ENCODE data around the gene SRSF5. TPM values are rescaled to one million over a fixed set of nuclear protein-coding genes. Genes with fewer than 3 reads are reported as not detected.
"Not testable (repeated sequence)": the region's sequence is repeated elsewhere in the genome, so short reads cannot be mapped to it uniquely, and the experiment has no call there.

SRSF5 gene
- total RNA-seq, 1 donor from 2014 or later: 156 TPM

DNA sequence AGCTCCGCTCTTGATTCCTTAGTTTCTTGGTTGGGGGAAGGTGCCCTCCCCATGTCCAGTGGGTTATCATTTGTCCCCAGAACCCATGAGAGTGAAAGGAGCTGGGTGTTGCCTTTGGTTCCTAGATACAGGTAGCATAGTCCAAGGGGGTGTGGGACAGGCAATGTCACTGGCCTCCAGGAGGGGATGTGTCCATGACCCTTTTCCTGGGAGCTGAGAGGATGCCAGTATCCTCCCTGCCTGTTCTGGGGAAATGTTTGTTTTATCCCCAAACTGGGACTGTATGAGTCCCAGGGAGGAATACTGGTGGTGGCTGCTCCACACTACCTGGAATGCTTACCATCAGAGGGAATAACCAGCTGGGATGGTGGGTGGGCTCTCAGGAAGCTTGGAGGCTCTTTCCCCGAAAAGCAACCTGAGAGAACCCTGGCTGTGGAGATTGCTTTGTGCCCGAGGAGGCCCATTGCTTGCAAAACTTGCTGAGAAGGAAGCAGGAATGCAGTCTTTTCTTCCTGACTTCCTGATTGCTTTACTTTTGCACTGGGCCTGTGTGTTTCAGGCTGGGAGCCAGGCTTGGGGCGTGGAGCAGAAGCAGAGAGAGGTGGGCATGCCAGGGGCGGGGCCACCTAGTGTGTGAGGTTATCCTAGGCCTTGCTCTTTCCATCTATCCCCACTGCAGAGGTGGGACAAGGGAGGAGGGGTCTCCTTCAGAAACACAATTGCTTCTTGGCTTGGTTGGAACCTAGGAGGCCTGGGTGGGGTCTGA lies 30.8 kb downstream of the SRSF5 start:
- ATAC-seq (no peak), DNase-seq (no peak)
- intact Hi-C loops (cut with micrococcal nuclease): no loop called here

DNA sequence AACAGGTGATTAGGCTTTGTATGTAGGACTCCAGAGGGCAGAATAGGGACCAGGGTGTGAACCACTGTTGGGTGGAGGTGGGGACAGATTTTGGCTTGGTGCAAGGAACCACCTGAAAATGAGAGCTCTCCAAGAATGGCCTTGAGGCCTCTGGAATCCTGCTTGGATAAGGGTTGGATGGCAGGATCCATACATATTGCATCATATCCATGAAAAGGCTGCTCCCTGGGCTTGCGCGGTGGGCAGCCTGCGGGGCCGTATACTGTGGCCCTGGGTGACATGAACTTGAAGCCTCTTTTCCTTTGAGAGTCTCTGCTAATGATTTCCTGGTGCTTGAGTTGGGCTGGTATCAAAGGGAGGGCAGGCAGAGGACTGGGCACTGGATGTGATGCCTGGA lies 31.4 kb downstream of the SRSF5 start:
- DNase-seq: no peak
- intact Hi-C loops (cut with micrococcal nuclease): no loop called here
- ATAC-seq: no peak

DNA sequence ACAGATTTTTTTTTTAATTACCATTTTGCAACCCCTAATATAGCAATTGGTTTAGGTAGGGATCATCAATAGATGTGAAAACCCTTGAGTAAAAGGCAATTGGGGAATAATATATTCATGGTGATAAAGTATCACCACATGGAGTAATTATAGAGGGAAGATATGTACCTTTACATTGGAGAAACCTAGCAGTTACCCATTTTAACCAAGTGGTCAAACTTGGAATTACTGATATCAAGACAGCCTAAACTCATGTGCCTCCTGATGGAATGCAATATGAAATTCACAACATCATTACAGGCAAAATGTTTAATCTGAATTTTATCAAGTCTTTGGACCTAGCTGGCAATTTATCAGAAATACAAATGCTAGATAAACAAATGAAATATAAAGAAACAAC lies 36.8 kb downstream of the SRSF5 start:
- no peak for ATAC-seq
- intact Hi-C loops (cut with micrococcal nuclease): no loop called here

DNA sequence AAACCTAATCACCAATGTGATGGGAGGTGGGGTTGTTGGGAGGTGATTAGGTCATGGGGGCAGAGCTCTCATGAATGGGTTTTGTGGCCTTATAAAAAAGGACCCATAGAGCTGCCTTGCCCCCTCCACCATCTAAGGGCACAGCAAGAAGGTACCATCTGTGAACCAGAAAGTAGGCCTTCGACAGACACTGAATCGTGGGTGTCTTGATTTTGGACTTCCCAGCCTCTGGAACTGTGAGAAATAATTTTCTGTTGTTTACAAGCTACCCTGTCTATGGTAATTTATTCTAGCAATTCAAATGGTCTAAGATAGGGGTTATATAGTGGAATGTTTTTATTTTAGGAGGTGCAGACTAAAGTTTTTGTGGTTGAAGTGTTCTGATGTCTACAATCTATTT lies 38.0 kb downstream of the SRSF5 start:
- ATAC-seq (no peak), DNase-seq (no peak)
- intact Hi-C loops (cut with micrococcal nuclease): no loop called here

More for the DNA sequence above, 36.8 kb downstream of the SRSF5 start:
- no peak for DNase-seq

DNA sequence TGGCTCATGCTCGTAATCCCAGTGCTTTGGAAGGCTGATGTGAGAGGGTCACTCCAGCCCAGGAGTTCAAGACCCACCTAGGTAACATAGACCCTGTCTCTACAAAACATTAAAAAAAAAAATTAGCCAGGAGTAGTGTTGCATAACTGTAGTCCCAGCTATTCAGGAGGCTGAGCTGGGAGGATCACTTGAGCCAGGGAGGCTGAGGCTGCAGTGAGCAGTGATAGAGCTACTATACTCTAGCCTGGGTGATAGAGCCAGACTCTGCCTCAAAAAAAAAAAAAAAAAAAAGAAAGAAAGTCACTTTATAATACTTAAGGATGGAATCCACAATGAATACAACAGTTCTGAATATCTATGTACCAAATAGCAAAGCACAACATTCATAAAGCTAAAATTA lies 40.2 kb downstream of the SRSF5 start:
- intact Hi-C loops (cut with micrococcal nuclease): no loop called here
- no peak for DNase-seq
- ATAC-seq: no peak

DNA sequence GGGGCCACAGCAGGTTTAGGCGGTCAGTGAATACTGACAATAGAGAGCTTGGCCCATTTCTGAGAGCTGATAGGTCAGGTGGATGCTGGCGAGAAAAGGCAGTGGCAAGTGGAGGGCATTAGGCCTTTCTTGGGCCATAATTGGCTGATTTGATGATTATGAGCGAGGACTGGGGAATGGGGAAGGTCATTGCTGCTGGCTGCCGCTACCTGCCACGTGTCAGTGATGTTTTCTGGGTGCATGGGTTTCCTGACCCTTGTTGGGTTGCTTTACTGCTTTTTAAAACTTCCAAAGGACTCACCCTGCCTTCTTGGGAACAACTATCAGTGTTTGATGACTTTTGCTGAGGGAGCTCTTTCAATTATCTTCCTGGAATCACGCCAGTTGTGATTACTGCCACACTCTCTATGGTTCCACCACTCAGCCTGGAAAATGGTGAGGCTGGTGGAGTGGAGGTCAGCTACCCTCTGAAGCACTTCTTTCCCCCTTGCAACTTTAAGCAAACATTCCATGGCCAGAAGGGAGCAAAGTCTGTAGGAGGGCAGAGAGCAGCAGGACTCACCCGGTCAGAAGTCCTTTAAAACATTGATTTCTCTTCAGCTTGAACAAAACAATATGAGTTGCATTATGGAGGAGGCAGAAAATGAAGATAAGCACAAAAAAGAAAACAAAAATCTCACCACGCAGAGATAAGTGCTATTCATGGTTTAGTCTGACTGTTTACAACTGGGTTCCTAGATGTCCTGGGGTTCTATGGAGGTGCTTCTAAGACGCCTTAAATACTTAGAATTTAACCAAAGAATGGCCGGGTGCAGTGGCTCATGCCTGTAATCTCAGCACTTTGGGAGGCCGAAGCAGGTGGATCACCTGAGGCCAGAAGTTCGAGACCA lies 42.2 kb downstream of the SRSF5 start:
- intact Hi-C loops (cut with micrococcal nuclease): no loop called here
- no peak for ATAC-seq
- DNase-seq: no peak

DNA sequence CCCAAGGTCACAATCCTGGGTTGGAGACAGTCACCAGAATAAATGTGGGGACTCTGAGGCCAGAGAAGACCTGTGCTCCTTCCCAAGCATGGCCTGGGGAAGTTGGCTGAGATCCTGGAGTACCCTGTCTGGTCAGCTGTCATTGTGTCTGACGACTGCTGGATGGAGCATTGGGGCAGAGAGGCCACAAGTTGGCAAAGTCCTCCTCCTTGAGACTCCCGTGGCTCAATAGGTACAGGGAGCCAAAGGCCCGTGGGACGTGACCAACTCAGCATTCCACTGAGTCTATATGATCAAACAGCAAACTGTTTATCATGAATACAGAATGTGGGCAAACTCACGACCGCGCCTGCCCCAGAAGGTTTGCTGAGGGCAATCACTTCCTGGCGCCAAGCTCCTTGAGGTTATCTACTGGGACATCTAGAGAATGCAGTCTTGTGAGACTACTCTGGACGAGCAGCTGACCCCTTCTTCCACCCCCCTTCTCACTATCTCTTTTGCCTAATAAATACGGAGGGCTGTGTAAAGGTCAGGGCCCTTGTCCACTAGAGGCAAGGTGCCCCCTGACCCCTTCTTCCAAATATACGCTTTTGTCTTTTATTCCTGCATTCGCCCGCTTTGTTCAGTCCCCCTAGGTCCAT lies 44.4 kb downstream of the SRSF5 start:
- intact Hi-C loops (cut with micrococcal nuclease): no loop called here
- ATAC-seq (no peak), DNase-seq (no peak)

DNA sequence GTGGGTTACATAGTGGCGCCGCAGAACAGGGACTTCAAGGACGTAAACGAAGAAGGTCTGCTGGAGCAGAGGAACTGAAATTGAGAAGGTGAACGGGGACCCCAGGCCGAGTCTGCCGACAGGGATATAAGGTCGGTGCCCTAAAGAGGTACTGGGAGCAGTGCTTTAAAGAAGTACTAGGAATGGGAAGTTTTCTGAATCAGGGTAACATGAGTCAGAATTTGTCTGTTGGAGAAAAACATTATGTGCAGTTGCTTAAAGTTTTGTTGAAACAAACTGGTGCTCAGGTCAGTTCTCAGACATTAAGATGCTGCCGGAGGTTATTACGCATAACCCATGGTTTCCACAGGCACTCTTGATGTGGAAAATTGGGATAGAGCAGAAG lies 44.9 kb downstream of the SRSF5 start:
- DNase-seq (no peak), ATAC-seq (no peak)
- intact Hi-C loops (cut with micrococcal nuclease): no loop called here

DNA sequence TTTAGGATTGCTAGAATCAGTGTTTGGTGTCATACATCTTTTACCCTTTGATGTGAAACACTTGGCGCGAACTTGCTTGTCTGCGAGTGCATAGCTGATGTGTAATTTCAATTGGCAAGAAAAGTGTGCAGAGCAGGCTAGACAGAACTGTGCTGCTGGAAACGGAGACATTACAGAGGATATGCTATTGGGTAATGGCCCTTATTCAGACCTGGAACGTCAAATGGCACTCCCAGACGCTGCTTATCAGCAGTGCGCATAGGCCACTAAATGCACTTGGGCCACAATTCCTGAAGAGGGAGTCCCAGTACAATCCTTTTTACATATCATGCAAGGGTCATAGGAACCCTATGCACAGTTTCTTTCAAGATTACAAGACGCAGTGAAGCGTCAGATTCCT lies 45.8 kb downstream of the SRSF5 start:
- ATAC-seq (no peak), DNase-seq (no peak)
- intact Hi-C loops (cut with micrococcal nuclease): no loop called here

DNA sequence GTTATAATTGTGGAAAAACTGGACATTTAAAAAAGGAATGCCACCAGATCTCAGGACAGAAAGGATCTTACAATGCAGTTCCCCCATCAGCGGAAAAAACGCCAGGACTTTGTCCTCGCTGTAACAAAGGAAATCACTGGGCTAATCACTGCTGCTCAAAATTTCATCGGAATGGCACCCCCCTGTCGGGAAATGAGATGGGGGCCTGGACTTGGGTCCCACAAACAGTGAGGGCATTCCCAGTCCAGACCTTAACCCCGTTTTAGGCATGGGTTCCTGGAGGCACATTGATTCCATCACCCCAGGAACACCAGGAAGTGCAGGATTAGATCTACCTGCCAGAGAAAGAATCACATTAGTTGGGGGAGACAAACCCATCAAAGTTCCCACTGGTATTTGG lies 46.4 kb downstream of the SRSF5 start:
- ATAC-seq; intact Hi-C loops (cut with micrococcal nuclease); DNase-seq: not testable (repeated sequence)

DNA sequence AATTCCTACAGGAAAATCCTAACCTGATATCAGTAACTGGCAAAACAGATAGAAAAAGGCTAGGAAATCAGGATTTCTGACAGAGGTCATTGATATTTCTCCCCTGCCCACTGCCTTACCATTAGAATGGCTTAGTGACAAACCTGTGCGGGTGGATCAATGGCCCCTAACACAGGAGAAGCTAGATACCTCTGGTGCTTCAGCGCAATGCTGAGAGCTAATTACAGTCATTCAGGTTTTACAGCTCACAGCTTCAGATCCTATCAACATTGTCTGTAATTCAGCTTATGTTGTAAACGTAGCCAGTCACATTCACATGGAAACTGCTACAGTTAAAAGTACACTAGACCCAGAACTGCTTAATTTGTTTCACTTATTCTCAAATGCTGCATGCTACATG lies 47.5 kb downstream of the SRSF5 start:
- ATAC-seq (no peak), DNase-seq (no peak)
- intact Hi-C loops (cut with micrococcal nuclease): no loop called here

DNA sequence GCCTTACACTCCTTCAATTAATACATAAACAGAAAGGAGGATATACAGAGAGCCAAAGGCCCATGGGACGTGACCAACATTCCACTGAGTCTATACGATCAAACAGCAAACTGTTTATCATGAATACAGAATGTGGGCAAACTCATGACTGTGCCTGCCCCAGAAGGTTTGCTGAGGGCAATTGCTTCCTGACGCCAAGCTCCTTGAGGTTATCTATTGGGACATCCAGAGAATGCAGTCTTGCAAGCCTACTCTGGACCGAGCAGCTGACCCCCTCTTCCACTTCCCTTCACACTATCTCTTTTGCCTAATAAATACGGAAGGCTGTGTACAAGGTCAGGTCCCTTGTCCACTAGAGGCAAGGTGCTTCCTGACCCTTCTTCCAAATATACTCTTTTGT lies 48.6 kb downstream of the SRSF5 start:
- DNase-seq (no peak), ATAC-seq (no peak)
- intact Hi-C loops (cut with micrococcal nuclease): no loop called here

DNA sequence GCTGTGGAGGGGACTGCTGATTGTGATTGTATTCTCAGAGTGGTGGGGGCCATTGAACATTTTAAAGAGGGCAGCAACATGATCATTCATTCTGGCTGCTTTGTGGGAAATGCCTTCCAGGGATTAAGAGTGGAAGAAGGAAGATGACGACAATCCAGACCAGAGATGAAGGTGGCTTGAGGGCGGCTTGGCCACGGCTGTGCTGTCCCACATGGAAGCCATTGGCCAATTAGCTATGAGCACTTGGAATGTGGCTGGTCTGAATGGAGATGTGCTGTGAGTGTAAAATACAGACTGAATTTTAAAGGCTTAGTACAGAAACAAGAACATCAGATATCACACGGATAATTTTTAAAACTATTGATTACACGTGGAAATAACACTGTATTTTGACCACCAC lies 49.3 kb downstream of the SRSF5 start:
- ATAC-seq (no peak), DNase-seq (no peak)
- intact Hi-C loops (cut with micrococcal nuclease): no loop called here

DNA sequence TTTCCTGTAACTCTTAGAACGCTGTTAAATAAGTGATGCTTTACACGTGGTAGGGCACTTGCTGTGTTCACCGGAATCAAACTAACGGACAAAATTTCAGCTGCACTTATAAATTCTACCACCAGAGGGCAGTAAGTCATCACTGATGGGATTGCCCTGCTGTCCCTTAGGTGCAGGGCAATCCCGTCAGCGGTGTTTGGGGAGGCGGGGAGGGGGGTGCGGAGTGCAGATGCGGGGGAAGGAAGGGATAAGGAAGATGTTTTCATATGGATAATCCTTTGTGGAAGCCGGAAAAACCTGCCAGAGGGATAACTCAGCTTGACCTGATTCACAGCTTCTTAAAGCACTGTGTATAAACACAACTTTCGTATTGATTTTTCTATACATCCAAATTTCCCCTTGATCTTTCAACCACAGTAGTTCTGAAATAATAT lies 51.8 kb downstream of the SRSF5 start:
- ATAC-seq (peak; percentile 68), DNase-seq (peak; percentile 35)
- intact Hi-C loops (cut with micrococcal nuclease): no loop called here

DNA sequence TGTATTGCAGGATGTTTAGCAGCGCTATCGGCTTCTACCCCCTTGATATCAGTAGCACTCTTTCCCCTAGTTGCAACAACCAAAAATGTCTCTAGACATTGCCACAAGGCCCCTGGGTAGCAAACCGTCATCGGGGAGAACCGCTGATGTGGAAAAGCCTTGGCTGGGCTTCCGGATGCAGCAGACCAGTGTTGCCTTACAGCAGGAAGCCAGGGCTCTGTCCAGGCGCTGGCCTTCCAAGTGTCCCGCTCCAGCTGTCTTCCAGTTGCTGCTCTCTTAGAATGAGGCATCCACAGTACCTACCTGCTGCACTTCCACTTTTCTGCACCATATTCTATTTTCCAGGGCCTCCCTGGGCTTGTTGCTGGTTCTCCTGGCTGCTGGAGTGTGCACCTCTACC lies 52.7 kb downstream of the SRSF5 start:
- intact Hi-C loops (cut with micrococcal nuclease): loop anchor here (5.0 kb wide), 1 partner anchor 208 kb away; no protein-coding TSS in a partner anchor
- no peak for DNase-seq
- no peak for ATAC-seq

DNA sequence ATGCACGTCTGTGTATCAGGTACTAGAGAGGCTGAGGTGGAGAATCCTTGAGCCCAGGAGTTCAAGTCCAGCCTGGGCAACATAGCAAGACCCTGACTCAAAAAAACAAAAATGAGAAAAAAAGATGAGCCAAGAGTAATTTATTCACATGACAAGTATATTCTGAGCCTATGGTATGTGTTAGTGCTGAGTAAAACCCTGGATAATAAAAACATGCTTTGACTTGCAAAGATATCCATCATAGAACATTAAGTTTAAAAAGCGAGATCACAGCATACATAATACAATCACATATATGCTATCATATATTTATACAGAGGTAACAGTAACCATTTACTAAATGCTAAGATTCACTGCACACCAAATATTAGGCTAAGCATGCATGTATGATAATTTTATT lies 54.0 kb downstream of the SRSF5 start:
- intact Hi-C loops (cut with micrococcal nuclease): loop anchor here (5.0 kb wide), 1 partner anchor 206 kb away; no protein-coding TSS in a partner anchor
- ATAC-seq (no peak), DNase-seq (no peak)
